Superior temporal gyrus (tissue), 1 donor: ENCODE measurements around the gene AQP12B.

ENCODE experiments used
- DNase-seq: peaks from one replicate; pipeline ENCODE4 v3.0.0-alpha.2; 2016; ENCODE audit errors: extremely low spot score

Gene AQP12B

GRCh38 chr2:240632306-240632721 is 50.4 kb downstream of the AQP12B start:
- no peak for DNase-seq

- DNase-seq = no peak
These were observed 51.0 kb downstream of the AQP12B start for GRCh38 chr2:240631548-240632305.

GRCh38 chr2:240630771-240631547 is 51.7 kb downstream of the AQP12B start:
- DNase-seq = no peak

- no peak for DNase-seq
These were observed 52.5 kb downstream of the AQP12B start for GRCh38 chr2:240629968-240630770.

- no peak for DNase-seq
These were observed 53.1 kb downstream of the AQP12B start for GRCh38 chr2:240629619-240629967.

- DNase-seq = no peak
These were observed 53.7 kb downstream of the AQP12B start for GRCh38 chr2:240628808-240629618.

- DNase-seq = no peak
These were observed 54.2 kb downstream of the AQP12B start for GRCh38 chr2:240628507-240628807.

GRCh38 chr2:240627736-240628506 is 54.8 kb downstream of the AQP12B start:
- no peak for DNase-seq

GRCh38 chr2:240626531-240627300 is 56.0 kb downstream of the AQP12B start:
- DNase-seq = no peak
